ENCODE data around the gene ADGRG3.

Gene ADGRG3

GRCh38 chr16:57681950-57682728, 14.0 kb downstream of the ADGRG3 start:
- DNase-seq (ENCODE audit: low read depth) = no peak

- no peak for DNase-seq (ENCODE audit: low read depth)
These were observed 14.9 kb downstream of the ADGRG3 start for GRCh38 chr16:57682809-57683635.

DNA sequence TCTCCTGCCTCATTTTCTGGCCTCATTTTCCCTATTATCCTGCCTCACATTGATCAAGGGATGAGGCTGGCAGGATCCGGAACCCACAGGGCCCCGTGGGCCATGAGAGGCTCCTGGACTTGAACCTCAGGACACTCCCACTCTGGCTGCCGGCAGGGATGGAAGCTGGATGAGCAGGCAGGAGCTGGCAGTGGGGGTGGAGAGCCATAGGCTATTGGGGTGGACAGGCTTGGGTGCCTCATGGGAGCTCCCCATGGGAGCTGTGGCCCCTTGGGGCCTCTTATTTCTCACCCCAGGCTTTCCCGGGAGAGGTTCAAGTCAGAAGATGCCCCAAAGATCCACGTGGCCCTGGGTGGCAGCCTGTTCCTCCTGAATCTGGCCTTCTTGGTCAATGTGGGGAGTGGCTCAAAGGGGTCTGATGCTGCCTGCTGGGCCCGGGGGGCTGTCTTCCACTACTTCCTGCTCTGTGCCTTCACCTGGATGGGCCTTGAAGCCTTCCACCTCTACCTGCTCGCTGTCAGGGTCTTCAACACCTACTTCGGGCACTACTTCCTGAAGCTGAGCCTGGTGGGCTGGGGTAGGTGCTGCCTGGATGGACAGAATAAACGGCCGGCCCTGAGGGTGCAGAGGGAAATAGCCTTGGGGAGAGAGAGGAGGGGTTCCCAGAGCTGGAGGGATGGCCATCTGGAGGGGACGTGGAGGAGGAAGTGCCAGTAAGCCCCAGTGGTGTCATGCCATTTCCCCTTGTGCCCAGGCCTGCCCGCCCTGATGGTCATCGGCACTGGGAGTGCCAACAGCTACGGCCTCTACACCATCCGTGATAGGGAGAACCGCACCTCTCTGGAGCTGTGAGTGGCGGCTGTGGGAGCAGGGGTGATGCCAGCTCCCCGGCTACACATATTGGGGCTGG, 15.8 kb downstream of the ADGRG3 start:
- DNase-seq (ENCODE audit: low read depth) = no peak

DNA sequence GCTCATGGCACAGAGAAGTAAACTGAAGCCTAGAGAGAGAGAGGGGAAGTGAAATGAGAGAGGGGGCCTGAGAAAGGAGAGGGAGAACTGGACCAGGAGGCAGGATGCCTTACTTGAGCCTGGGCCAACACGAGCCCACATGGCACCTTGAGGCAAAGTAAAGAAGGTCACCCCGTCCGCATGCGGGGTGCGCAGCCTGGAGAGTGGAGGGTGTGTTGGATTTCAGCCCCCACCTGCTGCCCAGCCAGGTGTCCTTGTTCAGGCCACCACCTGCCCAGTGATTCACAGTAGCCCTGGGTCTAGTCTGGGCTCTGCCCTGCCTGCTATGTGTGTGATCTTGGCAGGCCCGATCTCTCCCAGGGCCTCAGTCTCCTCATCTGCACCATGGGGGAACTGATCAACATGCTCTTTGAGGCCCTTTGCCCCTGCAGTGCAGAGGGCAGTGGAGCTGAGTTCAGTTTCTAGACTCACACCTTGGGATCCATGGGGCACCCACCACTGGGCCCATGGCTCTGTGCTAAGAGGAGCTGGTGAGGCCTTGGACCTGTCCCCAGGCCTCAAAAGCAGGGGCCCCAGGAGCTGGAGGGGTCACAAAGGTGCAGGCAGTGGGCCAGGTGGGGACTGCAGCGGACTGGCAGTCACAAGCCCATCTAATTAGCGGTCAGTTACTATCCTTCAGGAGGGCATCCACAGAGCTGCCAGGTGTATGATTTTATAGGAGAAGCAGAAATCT, 16.7 kb downstream of the ADGRG3 start:
- DNase-seq (ENCODE audit: low read depth) = no peak

DNA sequence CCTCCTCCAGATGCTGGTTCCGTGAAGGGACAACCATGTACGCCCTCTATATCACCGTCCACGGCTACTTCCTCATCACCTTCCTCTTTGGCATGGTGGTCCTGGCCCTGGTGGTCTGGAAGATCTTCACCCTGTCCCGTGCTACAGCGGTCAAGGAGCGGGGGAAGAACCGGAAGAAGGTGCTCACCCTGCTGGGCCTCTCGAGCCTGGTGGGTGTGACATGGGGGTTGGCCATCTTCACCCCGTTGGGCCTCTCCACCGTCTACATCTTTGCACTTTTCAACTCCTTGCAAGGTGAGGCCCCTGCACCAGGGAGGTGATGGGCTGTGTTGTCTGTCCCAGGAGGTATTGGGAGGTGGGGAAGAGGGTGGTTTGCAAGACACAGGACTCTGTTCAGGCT, 17.5 kb downstream of the ADGRG3 start:
- DNase-seq (ENCODE audit: low read depth) = no peak

- no peak for DNase-seq (ENCODE audit: low read depth)
These were observed 18.5 kb downstream of the ADGRG3 start for GRCh38 chr16:57686577-57686976.

GRCh38 chr16:57687363-57687929, 19.3 kb downstream of the ADGRG3 start:
- no peak for DNase-seq (ENCODE audit: low read depth)

DNA sequence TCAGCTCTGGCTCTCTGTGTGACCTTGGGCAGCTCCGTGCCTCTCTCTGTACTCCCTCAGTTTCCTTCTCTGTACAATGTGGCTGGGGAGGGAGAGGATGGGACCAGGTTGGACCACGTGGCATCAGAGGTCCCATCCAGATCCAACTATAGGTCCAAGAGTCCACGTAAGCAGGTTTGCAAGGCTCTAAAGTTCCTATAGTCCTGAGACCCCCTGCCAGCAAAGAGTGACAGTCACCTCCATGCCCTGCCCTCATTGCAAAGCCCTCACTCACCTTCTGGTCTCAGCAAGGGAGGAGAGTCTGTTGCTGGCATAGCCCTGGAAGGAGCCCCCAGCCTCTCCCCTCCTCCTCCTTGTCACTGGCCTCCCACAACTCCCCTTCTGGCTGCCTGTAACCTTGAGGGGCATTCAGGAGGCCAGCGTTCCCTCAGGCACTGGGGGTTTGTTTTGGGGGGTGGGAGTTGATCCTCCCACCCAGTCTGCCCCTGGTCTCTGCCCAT, 20.4 kb downstream of the ADGRG3 start:
- no peak for DNase-seq (ENCODE audit: low read depth)

- no peak for DNase-seq (ENCODE audit: low read depth)
These were observed 21.1 kb downstream of the ADGRG3 start for GRCh38 chr16:57688987-57689761.

DNA sequence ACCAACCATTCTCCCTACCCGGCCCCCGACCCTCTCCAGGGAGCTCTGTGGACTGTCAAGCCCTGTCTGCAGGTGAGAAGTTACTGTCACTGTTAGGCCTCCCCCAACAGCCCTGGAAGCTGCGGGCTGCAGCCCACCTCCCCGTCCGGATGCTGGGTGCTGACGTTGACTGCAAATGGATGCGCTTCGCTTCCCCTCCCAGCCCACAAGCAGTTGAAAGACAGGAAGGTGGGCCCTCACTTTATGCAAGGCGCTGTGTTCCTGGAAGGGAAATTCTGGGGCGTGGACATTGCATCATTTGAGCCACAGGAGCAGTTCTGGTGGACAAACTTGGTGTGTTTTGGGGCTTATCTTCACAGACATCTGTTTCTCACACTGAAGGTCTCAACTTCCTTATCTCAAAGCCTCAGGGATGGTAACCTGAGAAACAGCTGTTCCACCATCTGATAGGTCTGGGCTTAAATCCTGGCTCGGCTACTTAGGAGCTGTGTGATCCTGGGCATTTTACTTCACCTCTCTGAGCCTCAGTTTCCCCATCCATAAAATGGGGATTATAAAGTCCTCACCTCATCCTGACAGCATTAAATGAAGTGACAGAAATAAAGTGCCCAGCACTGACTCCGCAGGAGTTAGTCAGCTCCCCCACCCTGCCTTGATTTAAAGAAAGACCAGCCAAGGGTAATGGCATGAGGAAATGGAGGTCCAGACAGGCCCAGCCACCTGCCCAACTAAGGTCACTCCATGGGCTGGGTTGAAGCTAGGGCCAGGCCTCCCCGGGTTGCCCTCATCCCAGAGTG, 21.9 kb downstream of the ADGRG3 start:
- DNase-seq (ENCODE audit: low read depth) = no peak

- no peak for DNase-seq (ENCODE audit: low read depth)
These were observed 22.8 kb downstream of the ADGRG3 start for GRCh38 chr16:57690782-57691471.

DNA sequence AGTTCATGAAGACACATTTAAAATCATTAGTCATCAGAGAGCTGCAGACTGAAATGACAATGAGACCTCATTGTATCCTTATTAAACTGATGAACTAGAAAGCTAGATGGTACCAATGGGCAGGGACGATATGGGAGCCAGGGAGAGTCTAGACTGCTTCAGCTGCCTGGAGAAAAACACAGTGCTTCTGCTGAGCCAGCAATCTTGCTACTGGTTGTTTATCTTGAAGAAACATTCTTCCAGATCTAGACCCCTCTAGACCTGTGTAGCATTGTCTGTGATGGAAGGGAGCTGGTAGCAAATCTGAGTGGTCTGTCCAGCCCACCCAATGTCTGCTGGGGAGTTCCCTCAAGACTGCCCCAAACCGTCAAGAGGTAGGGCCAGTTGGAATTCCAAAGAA, 24.5 kb downstream of the ADGRG3 start:
- no peak for DNase-seq (ENCODE audit: low read depth)

DNA sequence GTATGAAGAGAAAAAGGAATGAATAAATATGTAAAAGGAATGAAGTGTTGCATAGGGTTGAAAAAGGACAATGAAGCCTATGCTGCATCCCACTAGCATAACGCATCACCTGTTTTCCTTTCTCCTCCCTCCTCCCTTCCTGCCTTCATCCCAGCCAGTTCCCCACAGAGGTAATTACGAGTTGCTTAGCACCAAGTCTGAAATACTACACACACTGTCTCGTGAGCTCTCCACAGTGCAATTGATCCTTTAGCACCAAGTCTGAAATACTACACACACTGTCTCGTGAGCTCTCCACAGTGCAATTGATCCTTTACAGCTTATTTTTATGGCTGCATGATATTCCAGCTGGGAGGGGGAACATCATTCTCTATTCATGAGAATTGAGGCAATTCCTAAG, 25.4 kb downstream of the ADGRG3 start:
- DNase-seq (ENCODE audit: low read depth) = no peak

GRCh38 chr16:57694231-57694724, 26.2 kb downstream of the ADGRG3 start:
- no peak for DNase-seq (ENCODE audit: low read depth)

DNA sequence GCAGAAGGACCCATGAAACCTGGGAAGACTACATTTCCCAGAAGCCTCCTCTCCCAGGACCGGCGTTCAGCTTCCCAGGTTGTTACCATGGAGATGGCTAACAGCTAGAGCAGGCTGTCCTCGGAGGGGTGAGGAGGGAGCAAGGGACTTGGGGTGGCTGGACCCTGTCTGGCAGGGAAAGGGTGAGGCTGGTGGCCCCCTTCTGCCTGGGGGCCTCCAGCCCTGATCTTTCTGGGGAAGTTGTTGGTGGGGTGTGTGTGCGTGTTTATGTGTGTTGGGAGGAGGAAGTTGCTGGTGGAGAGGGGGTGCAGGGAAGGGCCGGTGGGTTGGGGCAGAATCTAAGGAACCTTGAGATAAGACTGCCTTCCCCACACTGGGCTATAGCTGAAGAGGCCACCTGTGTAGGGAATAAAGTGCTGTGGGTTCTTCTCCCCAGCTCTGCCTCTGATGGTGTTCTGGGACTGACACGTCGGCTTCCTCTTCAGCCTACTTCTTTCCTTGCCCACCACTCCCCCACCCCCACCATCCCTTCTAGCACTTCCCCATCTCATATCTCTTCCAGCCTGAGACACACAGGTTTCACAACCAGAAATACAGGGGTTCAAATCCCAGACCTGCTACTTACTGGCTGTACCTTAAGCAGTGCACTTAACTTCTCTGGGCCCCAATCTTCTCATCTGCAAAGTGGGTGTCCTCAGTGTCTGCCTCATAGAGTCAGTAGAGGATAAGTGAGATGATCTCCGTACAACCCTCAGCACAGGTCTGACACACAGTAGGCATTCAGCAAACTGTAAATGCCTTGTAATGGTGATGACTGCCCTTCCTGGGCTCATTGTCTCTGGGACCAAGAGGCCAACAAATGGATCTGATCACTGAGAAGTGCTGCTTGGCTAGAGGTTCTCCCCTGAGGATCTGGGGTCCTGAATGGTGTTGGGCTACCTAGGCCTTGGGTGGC, 26.9 kb downstream of the ADGRG3 start, which contains the start of gene DRC7:
Gene DRC7 (plus strand): TSS at position 82 of the 955 bp plus-strand sequence. CDS start 3,144 bp downstream, outside the sequence.
- DNase-seq (ENCODE audit: low read depth) = no peak

DNA sequence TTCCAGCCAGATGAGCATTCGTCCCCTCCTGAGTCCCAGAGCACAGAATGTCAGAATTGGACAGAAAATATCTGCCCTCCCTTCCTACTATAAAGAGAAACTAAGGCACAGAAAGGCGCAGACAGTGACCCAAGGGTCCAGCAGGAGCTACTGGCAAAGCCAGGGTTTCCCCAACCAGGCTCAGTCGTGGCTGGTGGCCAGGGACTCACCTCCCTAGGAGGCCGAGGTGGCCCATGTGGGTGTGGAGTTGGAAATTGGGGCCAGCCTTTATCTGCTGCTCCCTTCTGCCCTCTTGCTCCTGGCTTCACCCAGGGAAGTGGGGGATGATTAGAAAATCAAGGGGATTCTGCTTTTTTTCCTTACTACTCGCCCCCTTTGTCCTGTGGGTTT, 27.6 kb downstream of the ADGRG3 start:
- DNase-seq (ENCODE audit: low read depth) = no peak

- DNase-seq (ENCODE audit: low read depth) = no peak
These were observed 28.1 kb downstream of the ADGRG3 start for GRCh38 chr16:57696240-57696639.

Measured in stromal cell of bone marrow (primary cell).